Head of caudate nucleus (tissue), 42 donors: ENCODE results near the gene SHPK.

Experiments used
- DNase-seq, 42 donors: peaks; one replicate each; pipeline versions ENCODE4 v3.0.0 to v3.0.0-alpha.2; 2020 to 2021; ENCODE audit warnings: mixed read lengths in 7 of 42
- intact Hi-C: fragments of 100-400 bp; cut with DNase I; formaldehyde crosslinking; loops from one replicate; pipeline ENCODE4 v1.15.0; 2022

SHPK gene

DNA sequence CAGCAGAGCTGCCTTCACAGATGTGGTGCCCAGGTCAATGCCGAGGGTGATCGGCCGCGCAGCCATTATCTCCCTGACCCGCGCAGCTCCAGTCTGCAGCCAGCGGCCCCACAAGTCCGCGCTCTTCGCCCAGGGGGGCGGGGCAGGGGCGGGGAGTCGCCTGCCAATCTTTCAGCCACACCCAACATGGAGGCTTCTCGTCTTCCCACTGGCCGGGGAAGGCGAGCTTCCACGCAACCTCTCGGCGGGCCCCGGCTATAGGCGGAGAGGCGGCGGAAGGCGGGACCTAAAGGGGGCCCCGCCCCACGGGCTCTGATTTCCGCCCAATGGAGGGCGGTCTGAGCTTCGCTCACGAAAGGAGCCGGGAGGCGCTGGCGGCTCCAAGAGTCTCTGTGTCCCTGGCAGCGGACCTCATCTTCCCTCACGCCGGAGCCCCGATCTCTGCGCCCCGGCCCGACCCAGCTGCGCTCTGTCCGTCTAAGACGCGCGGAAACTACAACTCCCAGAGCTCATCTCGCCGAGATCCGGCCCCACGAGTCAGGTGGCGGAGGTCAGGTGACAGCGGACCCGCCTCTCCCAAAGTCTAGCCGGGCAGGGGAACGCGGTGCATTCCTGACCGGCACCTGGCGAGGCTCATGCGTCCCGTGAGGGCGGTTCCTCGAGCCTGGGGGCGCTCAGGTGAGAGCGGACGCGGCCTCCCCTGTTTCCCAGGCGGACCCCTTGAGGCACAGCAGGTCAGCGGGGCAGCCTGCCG lies at the start of gene SHPK, which contains the start of gene CTNS:
SHPK (minus strand) TSS at position 97 of the 754 bp plus-strand sequence; CDS start at position 66, 31 bp downstream.
CTNS (plus strand) TSS at position 607 of the 754 bp plus-strand sequence. CDS start 3,447 bp downstream, outside the sequence.
- peak; percentile 95 to 100 (median 98) for DNase-seq
- intact Hi-C loops = no loop called here

DNA sequence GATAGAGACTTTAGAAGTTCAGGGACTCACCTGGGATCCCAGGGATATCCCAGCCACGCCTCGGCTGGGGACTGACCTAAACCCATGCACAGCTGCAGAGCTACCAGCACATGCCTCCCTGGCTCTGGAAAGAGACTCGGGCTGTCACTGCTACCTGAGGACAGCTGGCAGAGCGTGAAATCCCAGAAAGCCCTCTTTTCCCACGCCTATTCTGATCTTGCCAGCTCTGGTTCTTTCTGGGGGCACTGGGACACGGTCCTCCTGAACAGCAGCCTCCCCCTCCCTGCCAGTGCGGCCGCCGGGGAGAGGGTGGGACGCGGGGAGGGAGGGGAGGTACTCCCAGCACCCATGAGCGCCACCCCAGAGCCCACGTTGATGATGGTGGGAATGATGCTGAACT lies 49.1 kb upstream of the SHPK start:
- intact Hi-C loops = no loop called here
- DNase-seq = no peak

DNA sequence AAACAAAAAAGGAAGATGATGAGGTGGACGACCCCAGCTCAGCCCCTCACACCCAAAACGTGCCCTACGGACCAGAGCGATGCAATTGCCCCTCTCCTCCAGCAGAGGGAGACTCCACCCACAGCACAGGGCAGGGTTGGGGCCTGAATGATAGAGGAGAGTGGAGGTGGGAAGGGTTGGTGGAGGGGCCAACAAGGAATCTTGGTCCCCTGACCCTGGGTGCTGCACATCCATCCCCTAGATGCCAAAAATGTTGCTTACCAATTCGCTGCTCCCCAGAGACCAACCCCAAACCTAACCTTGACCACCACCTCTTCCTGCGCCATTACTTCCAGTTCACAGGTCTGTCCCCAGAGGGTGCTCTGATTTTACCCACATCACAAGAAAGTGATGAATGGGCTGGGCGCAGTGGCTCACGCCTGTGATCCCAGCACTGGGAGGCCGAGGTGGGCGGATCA lies 47.0 kb upstream of the SHPK start:
- DNase-seq = peak in 10 of 42 donors; percentile 32 to 72 (median 45)
- intact Hi-C loops = no loop called here

DNA sequence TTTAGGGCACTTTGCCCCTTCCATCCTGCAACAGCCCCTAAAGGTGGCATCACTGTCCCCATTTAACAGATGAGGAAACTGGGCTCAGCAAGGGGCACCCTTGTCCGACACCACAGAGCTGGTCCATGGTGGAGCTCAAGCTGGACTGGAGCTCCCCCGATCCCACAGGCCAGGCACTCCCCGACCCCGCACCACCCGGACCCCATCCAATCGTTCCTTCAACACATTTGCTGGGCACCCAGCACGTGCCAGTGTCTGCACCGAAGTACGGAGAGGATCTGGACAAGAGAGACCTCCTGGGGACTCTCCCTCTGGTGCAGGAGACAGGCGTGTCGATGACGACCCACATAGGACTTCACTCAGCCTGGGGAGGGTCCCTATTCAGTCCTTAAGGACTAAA lies 46.0 kb upstream of the SHPK start:
- intact Hi-C loops = no loop called here
- DNase-seq = no peak

- intact Hi-C loops = no loop called here
These were observed 45.5 kb upstream of the SHPK start for GRCh38 chr17:3681565-3681964.

DNA sequence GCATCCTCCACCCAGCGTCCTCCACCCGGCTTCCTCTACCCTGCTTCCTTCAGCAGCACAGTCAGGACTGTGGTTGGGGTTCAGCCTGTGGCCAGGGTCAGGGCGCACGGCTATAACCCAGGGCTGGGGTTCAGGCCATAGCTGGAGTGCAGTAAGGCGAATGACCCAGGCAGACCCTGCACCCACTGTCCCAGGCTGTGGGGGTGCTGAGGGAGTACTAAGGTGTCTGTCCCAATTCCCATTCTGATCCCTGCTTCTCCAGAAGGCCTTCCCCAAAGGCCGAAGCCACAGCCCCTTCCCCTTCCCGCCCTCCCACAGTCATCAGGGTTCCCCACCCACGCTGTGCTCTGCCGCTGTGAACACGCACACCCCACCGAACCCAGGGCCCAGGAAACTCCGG lies 45.0 kb upstream of the SHPK start:
- intact Hi-C loops = no loop called here

More at GRCh38 chr17:3681565-3681964, 45.5 kb upstream of the SHPK start:
- no peak for DNase-seq

GRCh38 chr17:3679531-3680126 lies 43.6 kb upstream of the SHPK start:
- intact Hi-C loops = no loop called here
- DNase-seq = no peak

More for the DNA sequence above, 45.0 kb upstream of the SHPK start:
- peak in 1 of 42 donors; percentile 18 for DNase-seq

DNA sequence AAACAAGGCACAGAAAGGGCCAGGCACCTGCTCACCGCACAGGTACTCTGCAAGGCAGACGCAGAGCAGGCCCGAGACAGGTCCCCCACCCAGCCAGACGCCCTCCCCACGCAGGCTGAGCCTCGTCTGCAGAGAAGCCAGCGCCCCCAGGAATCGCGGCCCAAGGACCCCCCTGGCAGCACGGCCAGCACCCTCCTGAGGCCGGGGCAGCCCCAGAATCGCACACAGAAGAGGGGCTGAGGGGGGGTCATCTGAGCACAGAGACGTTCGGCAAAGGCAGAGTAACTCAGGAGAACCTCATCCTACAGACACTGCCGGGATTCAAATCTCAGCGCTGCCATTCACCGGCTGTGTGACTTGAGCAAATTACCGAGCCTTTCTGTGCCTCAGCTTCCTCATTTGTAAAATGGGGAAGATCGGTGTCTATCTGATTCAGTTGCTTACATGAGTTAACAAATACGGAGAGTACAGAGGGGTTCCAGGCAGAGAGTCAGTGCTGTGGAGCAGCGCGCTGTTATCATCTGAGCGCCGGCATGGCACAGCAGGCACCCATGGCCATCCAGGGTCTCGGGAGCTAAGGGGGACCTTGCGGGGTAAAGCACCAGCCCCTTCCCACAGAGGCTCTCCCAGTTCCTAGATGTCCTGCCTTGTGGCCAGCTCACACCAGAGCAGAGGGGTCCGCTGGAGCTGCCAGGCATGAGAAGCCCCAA lies 42.9 kb upstream of the SHPK start:
- no peak for DNase-seq
- intact Hi-C loops = no loop called here

- intact Hi-C loops = no loop called here
- peak in 8 of 42 donors; percentile 38 to 68 (median 54) for DNase-seq
These were observed 42.2 kb upstream of the SHPK start for GRCh38 chr17:3678095-3678820.

DNA sequence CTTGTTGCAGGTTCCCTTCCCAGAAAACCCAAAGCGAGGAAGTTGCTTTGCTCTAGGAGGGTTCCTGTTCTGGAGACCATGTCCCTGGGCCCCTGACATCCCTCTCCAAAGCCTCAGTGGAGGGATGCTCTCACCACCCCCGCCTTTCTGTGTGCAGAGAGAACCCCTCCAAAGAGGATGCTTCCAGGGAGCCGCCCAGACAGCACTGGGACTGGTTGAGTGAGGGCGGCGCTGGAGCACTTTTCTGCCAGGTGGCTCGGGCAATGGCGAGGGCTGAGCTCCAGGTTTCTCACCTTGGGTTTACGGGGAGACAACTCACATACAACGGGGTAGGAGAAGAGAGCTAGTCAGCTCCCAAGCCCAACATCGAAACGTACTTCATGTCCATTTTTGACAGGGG lies 39.8 kb upstream of the SHPK start:
- intact Hi-C loops = no loop called here
- DNase-seq = no peak

DNA sequence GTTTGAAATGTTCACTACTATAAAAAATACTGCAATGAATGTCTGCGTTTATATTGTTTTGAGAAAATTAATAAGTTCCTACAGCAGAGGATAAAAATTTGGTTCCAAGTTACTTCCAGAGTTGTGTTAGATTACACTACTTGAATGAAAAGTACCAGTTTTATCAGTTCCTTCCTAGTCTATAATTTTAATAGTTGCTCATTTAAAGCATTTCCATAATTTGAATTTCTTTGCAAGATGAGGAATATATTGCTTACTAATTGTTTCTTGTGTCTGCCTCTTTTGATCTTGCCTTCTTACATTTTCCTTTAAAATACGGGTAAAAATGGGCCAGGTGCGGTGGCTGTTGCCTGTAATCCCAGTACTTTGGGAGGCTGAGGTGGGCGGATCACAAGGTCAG lies 36.5 kb upstream of the SHPK start:
- intact Hi-C loops = no loop called here
- no peak for DNase-seq

DNA sequence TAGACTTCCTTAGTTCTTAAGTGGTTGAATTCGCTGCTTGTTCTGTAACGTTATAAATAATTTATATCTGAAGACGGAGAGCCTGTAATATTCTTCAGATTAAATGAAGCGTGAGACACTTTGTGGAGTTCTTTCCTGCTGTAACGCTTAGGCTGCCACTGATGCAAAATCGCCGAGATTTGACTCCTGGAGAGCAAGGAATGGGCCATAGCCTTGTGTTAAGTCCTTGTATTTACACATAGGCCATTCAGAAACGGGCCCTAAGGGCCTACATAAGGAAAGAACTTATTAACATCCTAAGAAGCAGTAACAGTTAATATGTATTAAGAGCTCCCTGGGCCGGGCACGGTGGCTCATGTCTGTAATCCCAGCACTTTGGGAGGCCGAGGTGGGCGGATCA lies 33.5 kb upstream of the SHPK start:
- intact Hi-C loops = loop anchor here (10.0 kb wide), 2 partner anchors 135 to 625 kb away; no protein-coding TSS in a partner anchor
- DNase-seq = no peak

DNA sequence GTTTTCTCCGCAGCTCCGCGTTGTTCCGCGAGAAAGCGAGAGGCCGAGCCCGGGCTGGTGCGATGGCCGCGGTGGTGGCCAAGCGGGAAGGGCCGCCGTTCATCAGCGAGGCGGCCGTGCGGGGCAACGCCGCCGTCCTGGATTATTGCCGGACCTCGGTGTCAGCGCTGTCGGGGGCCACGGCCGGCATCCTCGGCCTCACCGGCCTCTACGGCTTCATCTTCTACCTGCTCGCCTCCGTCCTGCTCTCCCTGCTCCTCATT lies 33.0 kb upstream of the SHPK start:
- no peak for DNase-seq
- intact Hi-C loops = loop anchor here (10.0 kb wide), 2 partner anchors 134 to 624 kb away; no protein-coding TSS in a partner anchor

DNA sequence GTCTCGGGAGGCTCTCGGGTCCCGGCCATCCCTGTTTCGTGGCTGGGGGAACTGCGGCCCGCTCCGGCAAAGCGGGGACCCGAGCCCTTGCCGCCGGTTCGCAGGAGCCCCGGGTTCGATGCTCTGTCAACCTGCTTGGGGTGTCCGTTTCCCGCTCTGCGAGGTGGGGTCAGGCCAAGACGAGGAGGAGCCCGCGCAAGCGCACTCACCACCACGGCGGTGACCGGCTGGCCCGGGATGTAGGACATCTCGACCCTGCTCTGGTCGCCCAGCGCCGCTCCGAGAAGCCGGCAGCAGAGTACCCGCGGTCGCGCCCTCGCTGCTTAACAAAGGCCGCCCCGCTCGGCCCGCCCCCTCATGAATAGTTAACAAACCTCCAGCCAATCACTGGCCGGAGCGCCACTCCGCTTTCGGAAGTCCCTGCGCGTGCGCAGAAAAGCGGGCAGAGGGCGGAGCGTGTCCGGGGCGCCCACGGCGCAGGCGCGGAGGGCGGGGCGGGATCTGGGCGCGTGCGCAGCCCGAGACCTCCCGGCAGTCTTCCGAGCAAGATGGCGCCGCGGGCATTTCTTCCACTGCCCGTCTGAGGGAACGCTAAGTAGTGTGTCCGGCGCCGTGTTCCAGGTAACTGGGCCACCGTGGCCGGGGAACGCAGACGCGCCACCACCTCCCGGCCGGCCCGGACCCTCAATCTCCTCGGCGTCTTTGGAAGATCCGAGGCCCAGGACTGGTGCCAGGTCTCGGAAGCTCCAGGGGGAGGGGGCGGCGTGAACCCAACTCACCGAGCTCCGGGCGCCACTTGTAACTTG lies 32.4 kb upstream of the SHPK start, which contains the start of the genes EMC6 and TAX1BP3:
EMC6 (plus strand) TSS at position 534 of the 806 bp plus-strand sequence. CDS start 335 bp downstream, outside the sequence.
TAX1BP3 (minus strand) TSS at position 300 of the 806 bp plus-strand sequence; CDS start at position 248, 52 bp downstream.
- DNase-seq = peak; percentile 98 to 100 (median 99)
- intact Hi-C loops = loop anchor here (10.0 kb wide), 2 partner anchors 134 to 624 kb away; no protein-coding TSS in a partner anchor

DNA sequence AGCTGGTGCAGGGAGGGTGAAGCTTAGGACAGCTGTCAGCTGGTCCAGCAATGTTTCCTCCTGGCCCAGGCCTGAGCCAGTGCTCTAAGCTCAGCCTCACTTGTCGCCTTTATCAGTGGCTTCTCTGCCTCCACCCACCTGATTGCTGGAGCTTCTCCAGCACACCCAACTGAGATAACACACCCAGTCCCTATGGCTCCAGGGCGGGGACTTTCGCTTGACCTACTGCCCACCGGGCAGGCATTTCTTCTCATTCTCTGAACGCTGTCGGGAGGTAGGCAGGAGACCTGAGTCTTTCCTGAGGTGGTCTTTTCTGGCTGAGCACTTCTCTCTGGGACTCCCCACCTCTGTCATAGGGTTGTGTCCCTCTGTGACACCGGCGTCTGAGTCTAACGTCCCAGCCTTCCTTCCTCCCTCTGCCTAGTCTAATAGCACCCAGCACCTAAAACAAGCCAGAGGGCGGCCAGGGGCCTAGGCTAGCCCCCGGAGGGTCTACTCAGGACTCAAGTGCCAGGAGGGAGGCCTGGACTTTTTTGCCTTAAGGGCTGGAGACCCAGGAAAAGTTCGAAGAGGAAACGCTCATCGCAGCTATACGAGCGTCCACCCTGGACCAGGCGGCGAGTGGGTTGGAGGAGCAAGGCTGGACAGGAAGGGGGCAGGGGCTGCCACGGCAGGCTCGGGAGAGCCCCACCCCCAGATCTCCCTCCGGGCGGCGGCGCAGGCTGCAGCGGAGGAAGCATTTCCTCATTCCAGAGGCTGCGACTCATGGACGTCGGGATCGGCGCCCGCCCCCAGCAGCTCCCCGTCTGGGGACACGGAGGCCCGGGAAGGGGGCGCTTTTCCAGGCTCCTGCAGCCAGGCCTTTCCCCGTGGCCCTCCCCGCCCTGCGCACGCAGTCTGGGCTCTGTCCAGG lies 31.6 kb upstream of the SHPK start:
- intact Hi-C loops = loop anchor here (10.0 kb wide), 2 partner anchors 133 to 623 kb away; no protein-coding TSS in a partner anchor
- peak; percentile 28 to 85 (median 66) for DNase-seq

GRCh38 chr17:3666516-3666915 lies 30.5 kb upstream of the SHPK start:
- no peak for DNase-seq
- intact Hi-C loops = loop anchor here (10.0 kb wide), 2 partner anchors 132 to 622 kb away; no protein-coding TSS in a partner anchor

DNA sequence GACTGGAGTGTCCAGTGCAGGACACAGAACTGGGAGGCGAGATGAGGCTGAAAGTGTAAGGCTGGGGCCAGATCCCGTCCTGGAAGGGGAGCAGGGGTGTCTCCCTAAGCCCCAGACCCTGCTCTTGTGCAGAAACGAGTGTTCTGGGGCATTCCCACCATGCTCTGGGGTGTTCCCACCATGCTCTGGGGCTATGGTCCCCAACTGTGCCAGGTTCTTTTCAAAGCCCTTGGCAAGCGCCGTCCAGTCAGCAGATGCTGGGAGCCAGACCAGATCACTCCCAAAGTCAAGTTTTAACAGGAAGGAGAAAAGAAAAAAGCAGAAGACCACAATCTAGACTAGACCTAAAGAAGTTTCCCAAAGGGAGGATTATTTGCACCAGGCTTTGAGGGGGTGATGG lies 29.8 kb upstream of the SHPK start:
- DNase-seq = peak in 33 of 42 donors; percentile 18 to 79 (median 56)
- intact Hi-C loops = loop anchor here (10.0 kb wide), 2 partner anchors 131 to 621 kb away; no protein-coding TSS in a partner anchor
